Activated B cell treated with CpG ODN at 0.5 μM for 24 hours (primary cell): ENCODE results near the gene VWA7. TPM values are rescaled to one million over a fixed set of nuclear protein-coding genes. Genes with fewer than 3 reads are reported as not detected.

Source experiments
- total RNA-seq: library from RNA; stranded (reverse); gene quantifications from 2 replicates; pipeline ENCODE4 v1.2.3, GENCODE V29; 2022

Gene VWA7
- total RNA-seq, 1 donor from 2014 or later: 2.9 TPM

Other genes starting within 250 kb of the VWA7 start
- not detected in 2 replicates for gene MCCD1, start 248.4 kb downstream of the VWA7 start, total RNA-seq
- 431 and 484 TPM in 2 replicates for gene DDX39B, start 235.3 kb downstream of the VWA7 start, total RNA-seq
- 1.9 and 3.2 TPM in 2 replicates for gene ATP6V1G2, start 230.7 kb downstream of the VWA7 start, total RNA-seq
- gene NFKBIL1, start 229.7 kb downstream of the VWA7 start, total RNA-seq: 11.7 and 16.7 TPM in 2 replicates
- gene LTA, start 205.0 kb downstream of the VWA7 start, total RNA-seq: 60.4 and 66.0 TPM in 2 replicates
- 135 and 139 TPM in 2 replicates for gene TNF, start 201.8 kb downstream of the VWA7 start, total RNA-seq
- 155 and 177 TPM in 2 replicates for gene LTB, start 194.9 kb downstream of the VWA7 start, total RNA-seq
- 7.8 and 8.4 TPM in 2 replicates for gene LST1, start 191.1 kb downstream of the VWA7 start, total RNA-seq
- gene NCR3, start 184.3 kb downstream of the VWA7 start, total RNA-seq: 10.0 and 11.2 TPM in 2 replicates
- 1.4 and 2.0 TPM in 2 replicates for gene AIF1, start 162.1 kb downstream of the VWA7 start, total RNA-seq
- gene PRRC2A, start 156.6 kb downstream of the VWA7 start, total RNA-seq: 246 and 283 TPM in 2 replicates
- gene BAG6, start 124.7 kb downstream of the VWA7 start, total RNA-seq: 309 and 327 TPM in 2 replicates
- 2.2 and 2.4 TPM in 2 replicates for gene APOM, start 121.4 kb downstream of the VWA7 start, total RNA-seq
- 29.0 and 29.3 TPM in 2 replicates for gene C6orf47, start 116.5 kb downstream of the VWA7 start, total RNA-seq
- 23.0 and 24.2 TPM in 2 replicates for gene GPANK1, start 112.3 kb downstream of the VWA7 start, total RNA-seq
- gene CSNK2B, start 111.2 kb downstream of the VWA7 start, total RNA-seq: 190 and 191 TPM in 2 replicates
- gene LY6G5B, start 107.4 kb downstream of the VWA7 start, total RNA-seq: 23.2 and 33.1 TPM in 2 replicates
- gene LY6G5C, start 96.3 kb downstream of the VWA7 start, total RNA-seq: 0.29 and 0.73 TPM in 2 replicates
- 49.3 and 59.1 TPM in 2 replicates for gene ABHD16A, start 74.0 kb downstream of the VWA7 start, total RNA-seq
- gene LY6G6F, start 70.5 kb downstream of the VWA7 start, total RNA-seq: not detected in 2 replicates
- gene LY6G6D, start 62.0 kb downstream of the VWA7 start, total RNA-seq: not detected in 2 replicates
- gene LY6G6C, start 55.6 kb downstream of the VWA7 start, total RNA-seq: not detected in 2 replicates
- 0.12 TPM in 1 of 2 replicates, not detected in the other for gene MPIG6B, start 54.0 kb downstream of the VWA7 start, total RNA-seq
- gene DDAH2, start 48.0 kb downstream of the VWA7 start, total RNA-seq: 30.7 and 32.5 TPM in 2 replicates
- gene CLIC1, start 40.8 kb downstream of the VWA7 start, total RNA-seq: 374 and 397 TPM in 2 replicates
- 35.4 and 47.3 TPM in 2 replicates for gene MSH5, start 37.3 kb downstream of the VWA7 start, total RNA-seq
- 7.7 and 9.0 TPM in 2 replicates for gene SAPCD1, start 14.7 kb downstream of the VWA7 start, total RNA-seq
- gene VARS1, start 18.4 kb upstream of the VWA7 start, total RNA-seq: 136 and 140 TPM in 2 replicates
- gene LSM2, start 29.6 kb upstream of the VWA7 start, total RNA-seq: 61.8 and 68.6 TPM in 2 replicates
- 1.2 and 2.1 TPM in 2 replicates for gene HSPA1L, start 38.0 kb upstream of the VWA7 start, total RNA-seq
- gene HSPA1A, start 38.2 kb upstream of the VWA7 start, total RNA-seq: 27.1 and 28.1 TPM in 2 replicates
- 23.7 and 30.4 TPM in 2 replicates for gene HSPA1B, start 50.4 kb upstream of the VWA7 start, total RNA-seq
- 18.3 and 19.2 TPM in 2 replicates for gene NEU1, start 85.5 kb upstream of the VWA7 start, total RNA-seq
- 0.17 TPM in 1 of 2 replicates, not detected in the other for gene SLC44A4, start 101.7 kb upstream of the VWA7 start, total RNA-seq
- gene EHMT2, start 120.4 kb upstream of the VWA7 start, total RNA-seq: 49.9 and 58.4 TPM in 2 replicates
- 4.8 and 5.5 TPM in 2 replicates for gene ZBTB12, start 124.8 kb upstream of the VWA7 start, total RNA-seq
- 0.78 and 0.95 TPM in 2 replicates for gene C2, start 150.4 kb upstream of the VWA7 start, total RNA-seq
- gene CFB, start 168.8 kb upstream of the VWA7 start, total RNA-seq: 0.29 TPM in 1 of 2 replicates, not detected in the other
- 57.9 and 63.3 TPM in 2 replicates for gene NELFE, start 181.6 kb upstream of the VWA7 start, total RNA-seq
- gene SKIC2, start 181.8 kb upstream of the VWA7 start, total RNA-seq: 95.8 and 102 TPM in 2 replicates
- gene DXO, start 194.8 kb upstream of the VWA7 start, total RNA-seq: 23.7 and 29.4 TPM in 2 replicates
- 4.6 and 6.8 TPM in 2 replicates for gene C4A, start 204.7 kb upstream of the VWA7 start, total RNA-seq
- gene C4B, start 237.5 kb upstream of the VWA7 start, total RNA-seq: 5.1 and 5.3 TPM in 2 replicates